Erythroblast (primary cell): Measurements from ENCODE around the gene DHX30.

Source experiments
- GATA1 ChIP-seq: IDR thresholded peaks from 2 replicates; pipeline ENCODE4 v1.6.1; 2011; ENCODE audit warnings: low read depth, mild to moderate bottlenecking, control low read depth, low read length, moderate library complexity
- POLR2A ChIP-seq: IDR thresholded peaks from 2 replicates; pipeline ENCODE4 v1.6.1; 2011; ENCODE audit warnings: mild to moderate bottlenecking, low read length

- TF ChIP-seq POLR2A (no peak), GATA1 (no peak)
Observed at GRCh38 chr3:47867451-47868044, 64.6 kb downstream of the DHX30 start.
